Measurements from ENCODE around the gene NAA15.
"Not testable (repeated sequence)": the region's sequence is repeated elsewhere in the genome, so short reads cannot be mapped to it uniquely, and the experiment has no call there.

Gene NAA15

DNA sequence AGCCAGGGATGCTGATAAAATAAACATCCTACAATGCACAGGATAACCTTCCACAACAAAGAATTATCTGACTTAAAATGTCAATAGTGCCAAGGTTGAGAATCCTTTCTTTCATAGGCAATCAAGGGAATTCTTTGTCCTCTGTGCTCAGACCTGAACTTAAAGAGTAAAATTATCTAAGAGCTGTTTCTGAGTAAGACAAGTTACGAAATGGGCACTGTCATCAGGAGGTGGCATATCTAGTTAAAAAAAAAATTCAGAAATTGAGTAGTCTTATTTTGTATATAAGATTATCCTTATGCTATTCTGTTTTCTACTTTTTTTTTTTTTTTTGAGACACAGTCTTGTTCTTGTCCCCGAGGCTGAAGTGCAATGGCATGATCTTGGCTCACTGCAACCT, 149.3 kb downstream of the NAA15 start:
- DNase-seq (ENCODE audit: low read depth, low spot score): no peak

DNA sequence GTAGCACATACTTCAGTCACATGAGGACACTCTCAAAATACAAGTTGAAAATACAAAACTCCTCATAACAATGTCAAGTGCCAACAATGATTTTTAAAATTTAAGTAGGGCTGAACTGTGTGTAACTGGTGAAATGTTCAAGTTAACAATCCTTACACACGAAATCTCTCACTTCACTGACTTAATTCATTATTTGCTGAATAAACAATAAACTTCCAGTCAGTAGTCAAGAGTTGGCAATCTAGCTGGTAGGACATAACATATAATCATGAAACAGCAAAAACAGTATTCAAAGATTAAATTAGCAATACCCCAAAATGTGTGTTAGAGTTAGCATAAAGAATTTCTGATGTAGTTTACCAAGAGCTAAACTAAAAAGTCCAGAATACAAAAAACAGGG, 150.7 kb downstream of the NAA15 start:
- no peak for DNase-seq (ENCODE audit: low read depth, low spot score)

DNA sequence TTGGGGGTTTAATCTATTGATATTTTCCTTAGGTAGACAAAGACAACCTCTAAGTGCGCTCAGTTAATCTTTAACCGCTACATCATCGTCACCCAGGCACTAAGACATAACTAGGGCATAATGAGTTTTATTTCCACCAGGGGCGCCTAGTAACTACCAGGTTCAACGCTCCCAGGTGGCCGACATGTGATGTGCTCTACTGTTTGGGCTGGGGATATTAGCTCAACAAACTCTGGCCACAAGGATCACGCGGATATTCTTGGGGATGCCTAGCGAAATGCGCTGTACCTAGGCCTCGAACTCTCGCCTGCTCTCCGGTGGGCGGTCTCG, 151.7 kb downstream of the NAA15 start:
- DNase-seq (ENCODE audit: low read depth, low spot score): no peak

DNA sequence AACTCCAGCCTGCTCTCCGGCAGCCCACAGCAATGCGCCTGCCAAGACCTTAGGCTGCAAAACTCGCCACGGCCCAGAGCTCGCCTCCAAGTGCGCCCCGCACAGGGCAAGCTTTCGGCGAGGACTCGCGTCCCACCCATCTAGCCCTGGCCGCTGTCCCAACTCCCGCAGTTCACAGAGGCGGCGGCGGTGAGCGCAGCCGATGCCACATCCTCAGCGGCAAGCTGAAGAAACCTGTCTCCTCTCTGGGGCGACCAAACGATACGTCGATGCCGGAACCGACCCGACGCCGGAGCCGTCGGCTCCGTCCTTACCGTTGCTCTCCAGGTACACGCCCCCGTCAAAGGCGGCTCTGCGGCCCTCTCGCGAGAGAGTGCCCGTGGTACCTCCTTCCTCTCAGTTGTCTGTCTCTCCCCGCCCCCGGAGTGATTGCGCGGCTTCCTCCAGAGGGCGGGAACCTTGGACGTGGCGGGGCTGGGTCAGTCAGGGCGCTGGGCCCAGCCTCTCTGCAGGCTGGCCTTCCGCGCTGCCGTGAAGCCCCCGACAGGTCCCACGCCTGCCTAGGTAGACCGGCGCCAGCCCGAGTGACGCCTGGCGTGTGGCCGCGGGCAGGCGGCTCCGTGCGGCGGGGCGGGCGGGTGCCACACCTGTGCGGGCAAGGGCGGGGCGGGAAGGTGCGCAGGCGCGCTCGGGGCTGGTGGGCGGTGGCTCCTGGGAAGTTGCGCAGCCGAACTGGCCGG, 152.2 kb downstream of the NAA15 start:
- DNase-seq (ENCODE audit: low read depth, low spot score): peak; percentile 93

- DNase-seq (ENCODE audit: low read depth, low spot score): no peak
Measured at GRCh38 chr4:139454111-139455045, 153.1 kb downstream of the NAA15 start, which contains the start of gene RAB33B. TSS of gene RAB33B (plus strand) at chr4:139454121. CDS start at chr4:139454196, 75 bp downstream.

DNA sequence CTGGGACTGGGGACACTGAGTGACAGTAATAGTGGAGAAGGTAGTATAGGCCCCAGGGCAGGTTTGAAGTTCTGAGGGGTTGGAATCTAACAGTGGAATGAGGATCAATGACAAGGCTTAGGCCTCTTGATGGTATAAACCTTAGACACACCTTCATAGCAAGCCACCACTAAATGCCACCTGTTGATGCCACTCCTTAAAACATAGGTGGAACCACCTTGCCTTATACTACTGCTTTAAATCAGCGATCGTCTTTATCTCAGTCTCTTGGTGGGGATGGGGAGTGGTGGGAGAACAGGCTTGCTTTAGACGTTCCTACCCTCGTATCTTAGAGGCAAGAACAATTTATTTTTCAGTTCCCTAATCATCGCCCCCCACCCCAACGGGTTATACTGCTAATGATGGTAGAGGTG, 153.8 kb downstream of the NAA15 start:
- DNase-seq (ENCODE audit: low read depth, low spot score): no peak

GRCh38 chr4:139457318-139457717, 156.0 kb downstream of the NAA15 start:
- DNase-seq (ENCODE audit: low read depth, low spot score): no peak

GRCh38 chr4:139458543-139458942, 157.2 kb downstream of the NAA15 start:
- DNase-seq (ENCODE audit: low read depth, low spot score): no peak

DNA sequence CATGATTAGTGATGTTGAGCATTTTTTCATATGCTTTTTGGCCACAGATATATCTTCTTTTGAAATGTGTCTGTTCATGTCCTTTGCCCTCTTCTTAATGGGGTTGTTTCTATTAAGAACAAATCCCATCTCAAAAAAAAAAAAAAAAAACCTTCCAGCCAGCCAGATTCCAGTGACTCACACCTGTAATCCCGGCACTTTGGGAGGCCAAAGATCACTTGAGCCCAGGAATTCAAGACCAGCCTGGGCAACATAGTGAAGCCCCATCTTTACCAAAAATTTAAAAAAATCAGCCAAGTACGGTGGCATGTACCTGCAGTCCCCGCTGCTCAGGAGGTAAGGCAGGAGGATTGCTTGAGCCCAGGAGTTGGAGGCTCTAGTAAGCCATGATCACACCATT, 157.7 kb downstream of the NAA15 start:
- DNase-seq (ENCODE audit: low read depth, low spot score): no peak

DNA sequence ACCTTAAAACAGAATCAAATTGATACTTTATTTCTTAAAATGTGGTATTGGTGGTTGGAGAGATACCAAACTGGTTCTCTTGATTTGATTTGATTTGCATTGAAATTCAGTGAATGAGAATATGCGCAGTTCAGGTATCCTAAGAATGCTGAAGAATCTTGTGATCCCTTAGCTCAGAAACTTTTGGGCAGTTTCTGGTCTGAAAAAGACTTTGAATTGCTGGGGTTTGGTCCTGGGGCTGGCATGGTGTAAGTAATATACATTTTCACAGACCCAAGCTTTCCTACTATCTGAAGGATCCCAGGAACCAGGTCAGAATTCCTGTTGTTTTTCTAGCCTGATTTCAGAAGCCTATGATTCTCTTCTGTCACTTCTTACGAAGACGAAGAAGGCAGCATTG, 159.3 kb downstream of the NAA15 start:
- no peak for DNase-seq (ENCODE audit: low read depth, low spot score)

GRCh38 chr4:139461022-139461628, 159.8 kb downstream of the NAA15 start:
- no peak for DNase-seq (ENCODE audit: low read depth, low spot score)

DNA sequence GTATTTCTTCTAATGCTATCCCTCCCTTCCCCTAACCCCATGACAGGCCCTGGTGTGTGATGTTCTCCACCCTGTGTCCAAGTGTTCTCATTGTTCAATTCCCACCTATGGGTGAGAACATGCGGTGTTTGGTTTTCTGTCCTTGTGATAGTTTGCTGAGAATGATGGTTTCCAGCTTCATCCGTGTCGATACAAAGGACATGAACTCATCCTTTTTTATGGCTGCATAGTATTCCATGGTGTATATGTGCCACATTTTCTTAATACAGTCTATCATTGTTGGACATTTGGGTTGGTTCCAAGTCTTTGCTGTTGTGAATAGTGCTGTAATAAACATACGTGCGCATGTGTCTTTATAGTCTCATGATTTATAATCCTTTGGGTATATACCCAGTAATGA, 163.2 kb downstream of the NAA15 start:
- DNase-seq (ENCODE audit: low read depth, low spot score): not testable (repeated sequence)

DNA sequence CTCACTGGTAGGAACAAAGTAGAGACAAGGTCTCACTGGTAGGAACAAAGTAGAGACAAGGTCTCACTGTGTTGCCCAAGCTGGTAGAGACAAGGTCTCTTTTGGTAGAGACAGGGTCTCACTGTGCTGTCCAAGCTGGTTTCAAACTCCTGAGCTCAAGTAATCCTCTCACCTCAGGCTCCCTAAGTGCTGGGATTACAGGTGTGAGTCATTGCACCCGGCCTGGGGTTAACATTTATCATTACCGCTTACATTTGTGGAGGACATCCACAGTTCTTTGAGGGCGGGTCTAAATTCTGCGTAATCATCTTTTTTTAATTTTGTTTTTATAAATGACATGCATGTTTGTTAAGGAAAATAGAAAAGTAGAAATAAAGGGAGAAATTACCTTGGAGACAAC, 164.6 kb downstream of the NAA15 start:
- no peak for DNase-seq (ENCODE audit: low read depth, low spot score)

DNA sequence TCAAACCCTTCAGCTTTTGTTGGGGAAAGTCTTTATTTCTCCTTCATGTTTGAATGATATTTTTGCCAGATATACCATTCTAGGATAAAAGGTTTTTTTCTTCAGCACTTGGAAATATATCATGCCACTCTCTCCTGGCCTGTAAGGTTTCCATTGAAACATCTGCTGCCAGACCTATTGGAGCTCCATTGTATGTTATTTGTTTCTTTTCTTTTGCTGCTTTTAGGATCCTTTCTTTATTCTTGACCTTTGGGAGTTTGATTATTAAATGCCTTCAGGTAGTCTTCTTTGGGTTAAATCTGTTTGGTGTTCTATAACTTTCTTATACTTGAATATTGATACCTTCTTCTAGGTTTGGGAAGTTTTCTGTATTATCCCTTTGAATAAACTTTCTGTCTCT, 167.5 kb downstream of the NAA15 start:
- not testable (repeated sequence) for DNase-seq (ENCODE audit: low read depth, low spot score)

DNA sequence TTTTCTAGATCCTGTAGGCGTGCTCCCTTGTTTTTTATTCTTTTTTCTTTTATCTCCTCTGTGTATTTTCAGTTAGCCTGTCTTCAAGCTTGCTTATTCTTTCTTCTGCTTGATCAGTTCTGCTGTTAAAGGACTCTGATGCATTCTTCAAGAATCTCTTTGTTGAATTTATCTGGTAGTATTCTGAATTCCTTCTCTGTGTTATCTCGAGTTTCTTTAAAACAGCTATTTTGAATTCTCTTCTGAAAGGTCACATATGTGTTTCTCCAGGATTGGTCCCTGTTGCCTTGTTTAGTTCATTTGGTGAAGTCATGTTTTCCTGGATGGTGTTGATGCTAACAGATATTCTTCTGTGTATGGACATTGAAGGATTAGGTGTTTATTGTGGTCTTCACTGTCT, 167.9 kb downstream of the NAA15 start:
- no peak for DNase-seq (ENCODE audit: low read depth, low spot score)
